NT2/D1 (cell line): Measurements from ENCODE around the gene OR8I2.
"Not testable (repeated sequence)": the region's sequence is repeated elsewhere in the genome, so short reads cannot be mapped to it uniquely, and the experiment has no call there.

ENCODE experiments used
- DNase-seq: peaks from one replicate; pipeline ENCODE4 v3.0.0-alpha.2; 2011; ENCODE audit warnings: low read depth, low spot score
- H3K27me3 ChIP-seq: 2 replicates; pipeline ENCODE4 v1.6.0; 2011; ENCODE audit warnings: mild to moderate bottlenecking; ENCODE audit not compliant: insufficient read length, insufficient read depth
- H3K36me3 ChIP-seq: 2 replicates; pipeline ENCODE4 v1.6.1; 2011; ENCODE audit warnings: mild to moderate bottlenecking, low read length, mixed read lengths; ENCODE audit not compliant: insufficient read depth, insufficient read length
- H3K4me1 ChIP-seq: 2 replicates; pipeline ENCODE4 v1.5.1; 2011; ENCODE audit not compliant: insufficient read depth, insufficient read length
- H3K4me3 ChIP-seq: 2 replicates; pipeline ENCODE4 v1.5.1; 2011; ENCODE audit warnings: low read depth; ENCODE audit not compliant: insufficient read length
- H3K9ac ChIP-seq: 2 replicates; pipeline ENCODE4 v1.6.0; 2011; ENCODE audit warnings: low read depth; ENCODE audit not compliant: insufficient read length
- H3K9me3 ChIP-seq: 2 replicates; pipeline ENCODE4 v1.5.1; 2011; ENCODE audit warnings: mild to moderate bottlenecking, low read length; ENCODE audit not compliant: insufficient read depth
- SUZ12 ChIP-seq: IDR thresholded peaks from 2 replicates; pipeline ENCODE4 v1.6.1; 2011; ENCODE audit not compliant: insufficient read length, insufficient read depth; ENCODE audit errors: extremely low read depth
- YY1 ChIP-seq: IDR thresholded peaks from 2 replicates; pipeline ENCODE4 v1.6.1; 2011; ENCODE audit not compliant: insufficient read length, insufficient read depth
- ZNF274 ChIP-seq: IDR thresholded peaks from 2 replicates; pipeline ENCODE4 v1.6.1; 2011; ENCODE audit warnings: mild to moderate bottlenecking, low read depth, low read length

The OR8I2 gene

GRCh38 chr11:56093008-56093407 lies at the start of gene OR8I2:
OR8I2 (plus strand) TSS chr11:56093308; CDS start chr11:56093308, 0 bp downstream.
- no peaks in the 10 kb centered on the region for H3K36me3 ChIP-seq
- no peaks in the 10 kb centered on the region for H3K27me3 ChIP-seq
- no peak within 1 kb of the TSS for H3K4me3 ChIP-seq
- no peak within 1 kb of the TSS for H3K9ac ChIP-seq
- no peak for DNase-seq
- H3K4me1 ChIP-seq, result no peaks in the 10 kb centered on the region
- H3K9me3 ChIP-seq, result no peaks in the 10 kb centered on the region
- no peak for TF ChIP-seq SUZ12
- TF ChIP-seq YY1, result no peak
- TF ChIP-seq ZNF274, result no peak

GRCh38 chr11:56045538-56045937 lies 47.6 kb upstream of the OR8I2 start:
- Histone ChIP-seq H3K9ac (no peak overlapping the region), H3K4me3 (no peak overlapping the region), H3K9me3 (peaks cover 5% of the 10 kb centered on the region; the same call in 1 of the 2 replicates), H3K27me3 (no peaks in the 10 kb centered on the region), H3K36me3 (no peaks in the 10 kb centered on the region), H3K4me1 (no peaks in the 10 kb centered on the region)
- DNase-seq, result no peak
- no peak for TF ChIP-seq SUZ12
- no peak for TF ChIP-seq ZNF274
- no peak for TF ChIP-seq YY1

- TF ChIP-seq YY1, result no peak
- no peak for TF ChIP-seq SUZ12
- TF ChIP-seq ZNF274, result no peak
- Histone ChIP-seq H3K4me3 (no peak overlapping the region), H3K4me1 (no peaks in the 10 kb centered on the region), H3K27me3 (no peaks in the 10 kb centered on the region), H3K9me3 (peaks cover 6% of the 10 kb centered on the region; the same call in 1 of the 2 replicates), H3K9ac (no peak overlapping the region), H3K36me3 (no peaks in the 10 kb centered on the region)
- no peak for DNase-seq
These were observed 44.6 kb upstream of the OR8I2 start for GRCh38 chr11:56048480-56048879.

GRCh38 chr11:56049487-56049886 lies 43.6 kb upstream of the OR8I2 start:
- no peak overlapping the region for H3K4me3 ChIP-seq
- DNase-seq, result no peak
- 0 out of 2 replicates have a peak, but pooled peaks cover 6% of the 10 kb centered on the region for H3K9me3 ChIP-seq
- H3K9ac ChIP-seq, result no peak overlapping the region
- no peaks in the 10 kb centered on the region for H3K36me3 ChIP-seq
- no peak for TF ChIP-seq YY1
- no peak for TF ChIP-seq SUZ12
- TF ChIP-seq ZNF274, result no peak
- no peaks in the 10 kb centered on the region for H3K4me1 ChIP-seq
- H3K27me3 ChIP-seq, result no peaks in the 10 kb centered on the region

- H3K36me3 ChIP-seq, H3K27me3 ChIP-seq, H3K4me1 ChIP-seq, H3K4me3 ChIP-seq, H3K9ac ChIP-seq, H3K9me3 ChIP-seq: not testable (repeated sequence)
- DNase-seq, result peak; percentile 51
These were observed 36.7 kb upstream of the OR8I2 start for GRCh38 chr11:56056366-56056765.

GRCh38 chr11:56057661-56058237 lies 35.4 kb upstream of the OR8I2 start:
- peak; percentile 60 for DNase-seq
- H3K9me3 ChIP-seq, H3K4me3 ChIP-seq, H3K36me3 ChIP-seq, H3K9ac ChIP-seq, H3K27me3 ChIP-seq, H3K4me1 ChIP-seq: not testable (repeated sequence)

- not testable (repeated sequence) for H3K9me3 ChIP-seq, H3K4me1 ChIP-seq, H3K36me3 ChIP-seq, H3K27me3 ChIP-seq, H3K4me3 ChIP-seq, H3K9ac ChIP-seq
- peak; percentile 6 for DNase-seq
These were observed 34.8 kb upstream of the OR8I2 start for GRCh38 chr11:56058260-56058780.

- no peaks in the 10 kb centered on the region for H3K27me3 ChIP-seq
- H3K9me3 ChIP-seq, result no peaks in the 10 kb centered on the region; the same call in 1 of the 2 replicates
- H3K4me3 ChIP-seq, result no peak overlapping the region
- no peaks in the 10 kb centered on the region for H3K36me3 ChIP-seq
- no peak for DNase-seq
- no peaks in the 10 kb centered on the region for H3K4me1 ChIP-seq
- TF ChIP-seq SUZ12 (no peak), YY1 (no peak), ZNF274 (no peak)
- no peak overlapping the region for H3K9ac ChIP-seq
These were observed 26.1 kb upstream of the OR8I2 start for GRCh38 chr11:56066980-56067379.
